ENCODE results near the gene KRTAP6-2. TPM values are rescaled to one million over a fixed set of nuclear protein-coding genes. Genes with fewer than 3 reads are reported as not detected.

KRTAP6-2 gene
- total and polyA plus RNA-seq, 2 of the 8 experiments (the other 6 are each of a cell fraction or from before 2014, with no cell fraction given), result not detected

DNA sequence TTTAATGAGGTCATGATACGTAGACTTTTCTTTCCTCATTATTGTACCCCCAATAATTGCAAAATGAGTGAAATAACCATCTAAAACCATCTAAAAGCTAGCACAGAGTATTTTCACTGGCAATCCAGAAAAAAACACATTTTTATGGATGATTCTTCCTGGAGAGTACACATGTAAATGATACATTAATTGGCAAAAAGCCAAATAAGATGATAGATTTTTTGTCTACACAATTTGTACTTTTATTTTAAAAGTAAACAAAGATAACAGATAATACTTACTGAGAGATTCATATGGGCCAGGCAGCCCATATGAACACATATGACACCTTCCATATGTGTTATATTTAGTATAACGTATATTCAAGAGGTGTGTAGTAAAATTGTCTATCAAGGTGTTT lies 35.1 kb downstream of the KRTAP6-2 start:
- TF ChIP-seq GABPA (IDR thresholded peaks at IDR 0.05; ENCODE audit: borderline replicate concordance, insufficient read depth, low read length) (no peak), FOSL1 (IDR thresholded peaks at IDR 0.05; ENCODE audit: insufficient read depth, low read depth, low read length) (no peak), CHD1 (IDR thresholded peaks at IDR 0.05; ENCODE audit: low read depth, low read length) (no peak), BACH1 (IDR thresholded peaks at IDR 0.05; ENCODE audit: low read length) (no peak), JUND (IDR thresholded peaks at IDR 0.05; ENCODE audit: low read length) (no peak), RNF2 (IDR thresholded peaks at IDR 0.05; ENCODE audit: borderline replicate concordance, low read depth, low read length, missing control alignments, poor library complexity, severe bottlenecking) (no peak)
- H3K27me3 ChIP-seq (replicated peaks in 1 of 4; ENCODE audit: control insufficient read depth in 3 of 4, extremely low read depth in 1 of 4, insufficient read depth in 3 of 4, low read length in 3 of 4), result no peaks in the 10 kb centered on the region
- no peak overlapping the region for H2BK12ac ChIP-seq (ENCODE audit: low read depth, low read length)
- H2BK120ac ChIP-seq (replicated peaks; ENCODE audit: low read depth, low read length), result no peak overlapping the region
- H3K23ac ChIP-seq (ENCODE audit: insufficient read length), result no peak overlapping the region
- no peak for FAIRE-seq
- no peak overlapping the region for H2BK15ac ChIP-seq (ENCODE audit: low read length)
- ChIA-PET POLR2A (ENCODE audit: partially characterized antibody) (no interaction called here), CTCF (ENCODE audit: partially characterized antibody) (no interaction called here)
- no peak overlapping the region for H3K14ac ChIP-seq (ENCODE audit: insufficient read length)
- no peak overlapping the region for H2BK20ac ChIP-seq (ENCODE audit: low read length)
- H3K79me2 ChIP-seq (ENCODE audit: control insufficient read depth in 1 of 2, insufficient read depth in 2 of 2, low read length in 2 of 2), result no peaks in the 10 kb centered on the region
- 0 out of 4 replicates have a peak, but pooled peaks cover 0 to 4% of the 10 kb centered on the region in 2 experiments for H3K9me3 ChIP-seq (ENCODE audit: insufficient read depth in 2 of 2, low read depth in 1 of 2, low read length in 1 of 2)
- H4K5ac ChIP-seq (ENCODE audit: insufficient read length, low read depth, low read length), result no peak overlapping the region
- 87% methylated on average over 2 of the region's 2 CpGs; no CpG with 5 or more reads in 1 of the 2 experiments for WGBS, 2 experiments (ENCODE audit: extremely low coverage in 1 of 2, insufficient coverage in 1 of 2, insufficient read length in 1 of 2, insufficient replicate concordance in 2 of 2, low coverage in 1 of 2, low lambda C conversion rate in 2 of 2, missing lambda C conversion rate in 1 of 2)
- no peak overlapping the region for H2AFZ ChIP-seq (ENCODE audit: low read length)
- H2BK5ac ChIP-seq (ENCODE audit: low read depth, low read length), result no peak overlapping the region
- no peaks in the 10 kb centered on the region for H4K20me1 ChIP-seq (replicated peaks in 1 of 2; ENCODE audit: control insufficient read depth in 1 of 2, insufficient read depth in 2 of 2, low read length in 2 of 2)
- H3K56ac ChIP-seq (replicated peaks; ENCODE audit: insufficient read length, low read depth, low read length), result no peak overlapping the region
- H3K4ac ChIP-seq (replicated peaks; ENCODE audit: insufficient read length, low read depth, low read length), result no peak overlapping the region
- H2AK5ac ChIP-seq (ENCODE audit: low read depth, low read length), result no peak overlapping the region
- H4K8ac ChIP-seq (ENCODE audit: extremely low read depth, insufficient read depth, low read length), result no peak overlapping the region
- no peaks in the 10 kb centered on the region for H3K23me2 ChIP-seq (ENCODE audit: low read depth, low read length)
- H3K36me3 ChIP-seq (ENCODE audit: control insufficient read depth in 2 of 4, insufficient read depth in 4 of 4, low read length in 3 of 4), result no peaks in the 10 kb centered on the region
- H3K4me1 ChIP-seq (replicated peaks in 1 of 4; ENCODE audit: control insufficient read depth in 3 of 4, insufficient read depth in 4 of 4, low read length in 3 of 4), result no peaks in the 10 kb centered on the region
- DNase-seq (ENCODE audit: low read depth in 1 of 2, low spot score in 2 of 2), result no peak
- no peak overlapping the region for H3K27ac ChIP-seq (ENCODE audit: low read depth, low read length)
- no peak overlapping the region for H3K4me3 ChIP-seq (ENCODE audit: extremely low read depth in 1 of 4, insufficient read depth in 2 of 4, low read depth in 3 of 4, low read length in 4 of 4)
- H3K9ac ChIP-seq (replicated peaks in 1 of 4; ENCODE audit: extremely low read depth in 1 of 4, low read depth in 3 of 4, low read length in 3 of 4), result no peak overlapping the region
- H4K91ac ChIP-seq (replicated peaks; ENCODE audit: insufficient read length, low read length), result no peak overlapping the region
- H3K18ac ChIP-seq (ENCODE audit: extremely low read depth, low read length), result no peak overlapping the region
- H3K4me2 ChIP-seq (ENCODE audit: insufficient read depth in 1 of 2, low read depth in 2 of 2, low read length in 2 of 2), result no peak overlapping the region
- no peaks in the 10 kb centered on the region for H3K79me1 ChIP-seq (ENCODE audit: low read depth, low read length)
